HEK293T (cell line): ENCODE results near the gene KIF26B.

Source experiments
- CTCF ChIA-PET: fragments of 350-600 bp; formaldehyde crosslinking; extraction: SDS; loops from one replicate; lab custom pipeline; 2021; ENCODE audit warnings: antibody characterized with exemption, inconsistent platforms; lab: Yijun Ruan, JAX
- POLR2A ChIA-PET: fragments of 350-600 bp; formaldehyde crosslinking; extraction: SDS; loops from one replicate; lab custom pipeline; 2020; ENCODE audit warnings: antibody characterized with exemption, inconsistent platforms; lab: Yijun Ruan, JAX
- DNase-seq: peaks from one replicate; pipeline ENCODE4 v3.0.0; 2012; ENCODE audit warnings: mixed read lengths; ENCODE audit errors: extremely low spot score
- ARNT ChIP-seq: fragments of 450-650 bp; IDR thresholded peaks from 2 replicates; pipeline ENCODE4 v1.6.1; 2017; ENCODE audit warnings: mild to moderate bottlenecking
- BHLHE40 ChIP-seq: fragments of 450-650 bp; IDR thresholded peaks from 2 replicates; pipeline ENCODE4 v1.6.1; 2016; ENCODE audit warnings: mild to moderate bottlenecking, moderate library complexity, borderline replicate concordance
- CTBP1 ChIP-seq: fragments of 450-650 bp; IDR thresholded peaks from 2 replicates; pipeline ENCODE4 v1.6.1; 2016; ENCODE audit warnings: borderline replicate concordance
- ELF4 ChIP-seq: fragments of 450-650 bp; IDR thresholded peaks from 2 replicates; pipeline ENCODE4 v1.6.1; 2017; ENCODE audit warnings: antibody characterized with exemption
- FOXA1 ChIP-seq: fragments of 450-650 bp; IDR thresholded peaks from 2 replicates; pipeline ENCODE4 v1.6.1; 2016; ENCODE audit warnings: mild to moderate bottlenecking
- FOXK2 ChIP-seq: fragments of 450-650 bp; IDR thresholded peaks from 2 replicates; pipeline ENCODE4 v1.6.1; 2016; ENCODE audit warnings: mild to moderate bottlenecking
- FOXM1 ChIP-seq: fragments of 450-650 bp; IDR thresholded peaks from 2 replicates; pipeline ENCODE4 v1.6.1; 2017; ENCODE audit warnings: mild to moderate bottlenecking, borderline replicate concordance
- HDGF ChIP-seq: fragments of 450-650 bp; IDR thresholded peaks from 2 replicates; pipeline ENCODE4 v1.6.1; 2017; ENCODE audit warnings: antibody characterized with exemption, borderline replicate concordance
- L3MBTL2 ChIP-seq: fragments of 450-650 bp; conservative IDR thresholded peaks from 2 replicates; pipeline ENCODE4 v1.6.1; 2016; ENCODE audit warnings: mild to moderate bottlenecking
- LEF1 ChIP-seq: fragments of 450-650 bp; IDR thresholded peaks from 2 replicates; pipeline ENCODE4 v1.6.1; 2017; ENCODE audit warnings: mild to moderate bottlenecking, borderline replicate concordance
- NFRKB ChIP-seq: fragments of 450-650 bp; IDR thresholded peaks from 2 replicates; pipeline ENCODE4 v1.6.1; 2016; ENCODE audit warnings: mild to moderate bottlenecking, moderate library complexity
- SP1 ChIP-seq: fragments of 450-650 bp; IDR thresholded peaks from 2 replicates; pipeline ENCODE4 v1.6.1; 2017
- SUZ12 ChIP-seq: fragments of 450-650 bp; IDR thresholded peaks from 2 replicates; pipeline ENCODE4 v1.6.1; 2016; ENCODE audit warnings: mild to moderate bottlenecking
- TARDBP ChIP-seq: fragments of 450-650 bp; IDR thresholded peaks from 2 replicates; pipeline ENCODE4 v1.6.1; 2016
- ZNF384 ChIP-seq: fragments of 450-650 bp; IDR thresholded peaks from 2 replicates; pipeline ENCODE4 v1.6.1; 2016
- TF ChIP-seq, protein P1 (sequence below): fragments of 450-650 bp; IDR thresholded peaks from 2 replicates; pipeline ENCODE4 v1.6.1; 2016

Gene KIF26B

DNA sequence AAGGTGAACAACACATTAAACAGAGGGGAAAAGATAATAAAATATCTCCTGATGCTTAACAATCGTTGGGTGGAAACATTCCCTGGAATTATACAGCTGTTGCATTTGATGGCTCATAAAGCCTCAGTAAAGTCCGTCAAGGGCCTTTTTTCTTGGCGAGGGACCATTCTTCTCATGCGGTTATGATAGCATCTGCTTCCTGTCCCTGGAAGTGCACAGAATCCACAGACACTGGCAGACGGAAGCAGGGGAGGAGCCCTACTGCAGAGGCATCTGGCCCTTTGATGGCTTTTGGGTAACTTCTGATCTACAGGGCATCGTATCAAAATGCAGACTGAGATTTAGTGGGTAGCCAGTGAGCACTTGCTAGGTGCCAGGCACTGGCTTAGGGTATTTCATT lies 286.9 kb downstream of the KIF26B start:
- no peak for DNase-seq
- ChIA-PET POLR2A (no interaction called here), CTCF (no interaction called here)
- TF ChIP-seq ZNF384 (no peak), FOXA1 (no peak), FOXM1 (no peak), SUZ12 (no peak), ELF4 (no peak), HDGF (no peak), FOXK2 (no peak), TARDBP (no peak), SP1 (no peak), ARNT (no peak), CTBP1 (no peak), L3MBTL2 (no peak), LEF1 (no peak), NFRKB (no peak), BHLHE40 (no peak)
- TF ChIP-seq, protein P1, sequence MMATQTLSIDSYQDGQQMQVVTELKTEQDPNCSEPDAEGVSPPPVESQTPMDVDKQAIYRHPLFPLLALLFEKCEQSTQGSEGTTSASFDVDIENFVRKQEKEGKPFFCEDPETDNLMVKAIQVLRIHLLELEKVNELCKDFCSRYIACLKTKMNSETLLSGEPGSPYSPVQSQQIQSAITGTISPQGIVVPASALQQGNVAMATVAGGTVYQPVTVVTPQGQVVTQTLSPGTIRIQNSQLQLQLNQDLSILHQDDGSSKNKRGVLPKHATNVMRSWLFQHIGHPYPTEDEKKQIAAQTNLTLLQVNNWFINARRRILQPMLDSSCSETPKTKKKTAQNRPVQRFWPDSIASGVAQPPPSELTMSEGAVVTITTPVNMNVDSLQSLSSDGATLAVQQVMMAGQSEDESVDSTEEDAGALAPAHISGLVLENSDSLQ: no peak

DNA sequence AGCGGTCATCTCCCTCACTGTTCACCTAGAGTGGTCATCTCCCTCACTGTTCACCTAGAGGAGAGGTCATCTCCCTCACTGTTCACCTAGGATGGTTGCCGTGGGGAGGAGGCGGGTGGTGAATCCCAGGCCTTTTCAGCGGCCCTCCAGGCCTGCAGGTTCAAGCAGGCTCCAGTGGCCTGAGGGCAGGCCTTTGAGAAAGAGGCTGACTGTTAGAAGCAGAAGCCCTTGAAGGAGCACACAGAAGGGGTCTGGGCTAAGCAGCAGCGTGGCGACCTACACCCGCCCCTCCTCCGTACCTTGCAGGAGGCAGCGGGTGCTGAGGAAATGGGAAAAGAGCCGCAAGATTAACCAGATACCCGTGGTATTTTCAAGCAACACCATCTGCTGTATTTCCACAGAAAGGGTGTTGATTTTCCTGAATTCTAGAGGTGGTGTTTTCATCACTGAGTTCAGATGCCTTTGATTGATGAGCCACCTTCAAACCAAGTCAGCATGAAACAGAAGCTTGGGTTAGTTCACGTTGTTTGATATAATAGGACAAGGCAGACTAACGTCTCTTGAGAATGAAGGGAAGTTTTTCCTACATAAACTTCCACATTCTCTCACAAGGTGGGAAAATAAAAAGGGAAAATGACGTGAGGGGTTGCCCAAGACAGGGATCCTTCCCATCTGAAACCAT lies 289.5 kb downstream of the KIF26B start:
- no peak for DNase-seq
- TF ChIP-seq L3MBTL2 (no peak), CTBP1 (no peak), ELF4 (no peak), BHLHE40 (no peak), HDGF (no peak), SUZ12 (no peak), ZNF384 (no peak), LEF1 (no peak), FOXM1 (no peak), ARNT (no peak), FOXA1 (no peak), TARDBP (no peak)

DNA sequence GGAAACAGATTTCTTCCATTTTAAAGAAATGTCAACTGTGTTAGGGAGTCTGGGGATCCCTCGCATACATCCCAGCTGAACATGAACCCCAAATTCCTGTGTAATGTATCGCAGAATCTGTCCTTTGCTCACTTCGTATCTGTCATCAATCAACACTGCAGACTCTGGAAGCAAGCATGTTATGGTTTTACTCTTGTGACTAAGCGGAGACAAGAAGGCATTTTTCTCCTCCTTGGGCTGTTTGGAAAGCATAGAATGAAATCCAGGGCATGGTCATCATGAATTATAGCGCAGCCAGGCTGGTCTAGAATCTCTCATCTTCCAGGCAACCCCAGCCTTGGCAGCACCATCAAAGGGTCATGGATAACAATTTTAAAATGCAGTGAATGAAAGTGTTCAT lies 290.2 kb downstream of the KIF26B start:
- POLR2A ChIA-PET: no interaction called here

More for the DNA sequence above, 289.5 kb downstream of the KIF26B start:
- POLR2A ChIA-PET: no interaction called here
- CTCF ChIA-PET: no interaction called here

DNA sequence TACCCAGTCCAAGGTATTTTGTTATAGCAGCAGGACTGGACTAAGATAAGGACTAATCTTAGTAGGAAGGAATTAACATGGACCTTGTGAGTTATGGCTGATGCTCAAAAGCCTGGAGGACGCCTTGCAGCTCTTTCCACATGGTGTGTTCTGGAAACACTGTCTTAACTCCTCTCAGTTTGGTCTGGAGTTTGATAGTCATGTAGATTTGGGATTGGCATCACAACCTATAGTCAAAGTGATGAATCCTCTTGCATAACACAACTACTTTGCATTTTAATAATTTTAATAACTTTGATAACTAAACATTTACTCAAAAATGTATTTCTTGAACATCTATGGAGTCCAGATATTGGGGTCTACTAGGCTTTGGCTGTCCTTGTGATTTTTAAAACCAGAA lies 293.7 kb downstream of the KIF26B start:
- ChIA-PET CTCF (no interaction called here), POLR2A (no interaction called here)
- DNase-seq: no peak
- no peak for TF ChIP-seq ELF4
- no peak for TF ChIP-seq L3MBTL2
- TF ChIP-seq SP1: no peak
- TF ChIP-seq FOXA1: no peak
- no peak for TF ChIP-seq HDGF
- TF ChIP-seq ARNT: no peak
- TF ChIP-seq, protein P1: no peak
- no peak for TF ChIP-seq FOXM1
- no peak for TF ChIP-seq FOXK2
- TF ChIP-seq LEF1: no peak
- TF ChIP-seq NFRKB: no peak
- no peak for TF ChIP-seq ZNF384
- TF ChIP-seq CTBP1: no peak
- no peak for TF ChIP-seq TARDBP
- TF ChIP-seq BHLHE40: no peak
- no peak for TF ChIP-seq SUZ12

More for the DNA sequence above, 290.2 kb downstream of the KIF26B start:
- CTCF ChIA-PET: no interaction called here
- no peak for TF ChIP-seq FOXA1
- TF ChIP-seq TARDBP: no peak
- no peak for TF ChIP-seq NFRKB
- no peak for TF ChIP-seq FOXK2
- DNase-seq: no peak

DNA sequence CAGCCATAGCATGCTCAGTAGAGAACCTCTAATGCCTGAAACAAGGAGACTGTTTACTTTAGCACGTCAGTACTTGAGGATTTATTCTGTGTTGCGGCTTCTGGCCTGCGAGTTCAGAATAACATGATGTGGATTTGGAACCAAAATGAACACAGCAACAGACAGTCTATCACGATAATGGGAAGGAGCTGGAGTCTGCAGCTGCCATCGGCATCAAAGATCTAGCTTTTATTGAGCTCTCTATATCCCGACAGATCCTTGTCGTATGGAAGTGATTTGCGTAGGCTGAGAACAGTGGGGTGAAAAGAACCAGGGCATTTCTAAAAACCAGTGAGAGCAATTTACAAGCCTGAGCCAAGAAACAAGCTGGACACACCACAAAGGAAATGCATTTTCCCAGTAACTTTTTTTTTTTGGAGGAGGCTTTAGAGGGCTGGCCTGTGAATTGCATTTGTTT lies 294.2 kb downstream of the KIF26B start:
- TF ChIP-seq FOXK2 (no peak), ZNF384 (no peak), SP1 (no peak), FOXM1 (no peak), ELF4 (no peak), TARDBP (no peak), BHLHE40 (no peak), FOXA1 (no peak), SUZ12 (no peak), CTBP1 (no peak), NFRKB (no peak)
- TF ChIP-seq, protein P1: no peak
- no peak for DNase-seq
- POLR2A ChIA-PET: no interaction called here
- CTCF ChIA-PET: no interaction called here

DNA sequence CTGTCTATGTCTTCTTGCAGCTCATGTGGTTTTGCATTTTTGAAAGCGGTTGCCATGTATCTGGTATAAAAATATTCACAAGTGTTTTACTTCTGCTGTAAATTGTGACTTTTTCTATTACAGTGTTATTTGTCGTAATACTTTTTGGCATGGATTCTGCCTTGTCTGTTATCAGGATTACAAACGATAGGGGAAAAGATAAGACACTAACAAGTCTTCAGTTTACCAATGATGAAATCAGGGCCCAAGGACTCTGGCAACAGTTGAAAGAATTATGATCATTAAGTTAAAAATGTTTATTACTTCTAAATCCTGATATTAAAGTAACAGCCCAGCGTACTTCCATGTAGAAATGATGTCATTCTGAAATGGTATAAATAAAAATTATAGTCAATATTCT lies 298.8 kb downstream of the KIF26B start:
- ChIA-PET CTCF (no interaction called here), POLR2A (no interaction called here)
- DNase-seq: no peak
- no peak for TF ChIP-seq FOXK2
- TF ChIP-seq LEF1: no peak
- TF ChIP-seq SUZ12: no peak
- TF ChIP-seq TARDBP: no peak
- TF ChIP-seq ELF4: no peak
- no peak for TF ChIP-seq FOXA1
- TF ChIP-seq, protein P1: no peak
- TF ChIP-seq ARNT: no peak
- TF ChIP-seq L3MBTL2: no peak
- TF ChIP-seq SP1: no peak
- TF ChIP-seq NFRKB: no peak
- TF ChIP-seq ZNF384: no peak
- TF ChIP-seq FOXM1: no peak
- no peak for TF ChIP-seq BHLHE40
